GM18520 (cell line): ENCODE data around the gene FOXB1.

Experiments used
- ATAC-seq: cut with Tn5 transposase; IDR thresholded peaks from one replicate; pipeline ENCODE4 v1.9.1; 2021; ENCODE audit not compliant: unreplicated experiment

The FOXB1 gene

GRCh38 chr15:60004009-60004845, at the start of gene FOXB1:
Gene FOXB1 (plus strand): TSS chr15:60004311. CDS start chr15:60004964, 653 bp downstream.
- ATAC-seq: no peak

- no peak for ATAC-seq
Observed at GRCh38 chr15:59958288-59958687, 45.8 kb upstream of the FOXB1 start.

- ATAC-seq: no peak
Observed at GRCh38 chr15:59960318-59960717, 43.8 kb upstream of the FOXB1 start.

- no peak for ATAC-seq
Observed at GRCh38 chr15:59963322-59963721, 40.8 kb upstream of the FOXB1 start.

GRCh38 chr15:59963925-59964324, 40.2 kb upstream of the FOXB1 start:
- no peak for ATAC-seq

- ATAC-seq: no peak
Observed at GRCh38 chr15:59965741-59966140, 38.4 kb upstream of the FOXB1 start.

- ATAC-seq: no peak
Observed at GRCh38 chr15:59966262-59966661, 37.8 kb upstream of the FOXB1 start.

- no peak for ATAC-seq
Observed at GRCh38 chr15:59968314-59968713, 35.8 kb upstream of the FOXB1 start.

- ATAC-seq: no peak
Observed at GRCh38 chr15:59972241-59972640, 31.9 kb upstream of the FOXB1 start.

GRCh38 chr15:59976480-59977271, 27.4 kb upstream of the FOXB1 start:
- ATAC-seq: no peak

GRCh38 chr15:59991834-59992233, 12.3 kb upstream of the FOXB1 start:
- ATAC-seq: no peak

GRCh38 chr15:59993041-59993750, 10.9 kb upstream of the FOXB1 start:
- ATAC-seq: no peak

- no peak for ATAC-seq
Observed at GRCh38 chr15:59993950-59994401, 10.1 kb upstream of the FOXB1 start.

GRCh38 chr15:59994526-59994887, 9.6 kb upstream of the FOXB1 start:
- no peak for ATAC-seq

GRCh38 chr15:59994888-59995557, 9.1 kb upstream of the FOXB1 start:
- ATAC-seq: no peak

- no peak for ATAC-seq
Observed at GRCh38 chr15:59995568-59996297, 8.4 kb upstream of the FOXB1 start.

GRCh38 chr15:59996298-59997041, 7.6 kb upstream of the FOXB1 start:
- ATAC-seq: no peak

GRCh38 chr15:59997070-59997701, 6.9 kb upstream of the FOXB1 start:
- no peak for ATAC-seq

GRCh38 chr15:59998305-59998949, 5.7 kb upstream of the FOXB1 start:
- ATAC-seq: no peak
